Ishikawa (cell line): ENCODE measurements around the gene ONECUT1.

Experiments used
- CEBPB ChIP-seq: IDR thresholded peaks from 2 replicates; pipeline ENCODE4 v1.6.1; 2012
- CREB1 ChIP-seq: IDR thresholded peaks from 2 replicates; pipeline ENCODE4 v1.6.1; 2012; ENCODE audit warnings: low read depth
- EGR1 ChIP-seq: IDR thresholded peaks from 2 replicates; pipeline ENCODE4 v1.6.1; 2012
- EP300 ChIP-seq: IDR thresholded peaks from 2 replicates; pipeline ENCODE4 v1.6.1; 2012; ENCODE audit warnings: borderline replicate concordance
- FOXM1 ChIP-seq: IDR thresholded peaks from 2 replicates; pipeline ENCODE4 v1.6.1; 2012; ENCODE audit warnings: low read depth, borderline replicate concordance
- MAX ChIP-seq: IDR thresholded peaks from 2 replicates; pipeline ENCODE4 v1.6.1; 2012
- NFIC ChIP-seq: IDR thresholded peaks from 2 replicates; pipeline ENCODE4 v1.6.1; 2012
- RAD21 ChIP-seq: IDR thresholded peaks from 2 replicates; pipeline ENCODE4 v1.6.1; 2012; ENCODE audit warnings: low read depth
- REST ChIP-seq: IDR thresholded peaks from 2 replicates; pipeline ENCODE4 v1.6.1; 2012; ENCODE audit warnings: low read depth, mild to moderate bottlenecking
- TAF1 ChIP-seq: IDR thresholded peaks from 2 replicates; pipeline ENCODE4 v1.6.1; 2012; ENCODE audit warnings: low read depth, mild to moderate bottlenecking
- TCF12 ChIP-seq: IDR thresholded peaks from 2 replicates; pipeline ENCODE4 v1.6.1; 2012; ENCODE audit warnings: low read depth
- TEAD4 ChIP-seq: IDR thresholded peaks from 2 replicates; pipeline ENCODE4 v1.6.1; 2012
- USF1 ChIP-seq: IDR thresholded peaks from 2 replicates; pipeline ENCODE4 v1.6.1; 2012
- YY1 ChIP-seq: IDR thresholded peaks from 2 replicates; pipeline ENCODE4 v1.6.1; 2012; ENCODE audit warnings: low read depth
- ZBTB7A ChIP-seq: IDR thresholded peaks from 2 replicates; pipeline ENCODE4 v1.6.1; 2012; ENCODE audit warnings: low read depth

The ONECUT1 gene

DNA sequence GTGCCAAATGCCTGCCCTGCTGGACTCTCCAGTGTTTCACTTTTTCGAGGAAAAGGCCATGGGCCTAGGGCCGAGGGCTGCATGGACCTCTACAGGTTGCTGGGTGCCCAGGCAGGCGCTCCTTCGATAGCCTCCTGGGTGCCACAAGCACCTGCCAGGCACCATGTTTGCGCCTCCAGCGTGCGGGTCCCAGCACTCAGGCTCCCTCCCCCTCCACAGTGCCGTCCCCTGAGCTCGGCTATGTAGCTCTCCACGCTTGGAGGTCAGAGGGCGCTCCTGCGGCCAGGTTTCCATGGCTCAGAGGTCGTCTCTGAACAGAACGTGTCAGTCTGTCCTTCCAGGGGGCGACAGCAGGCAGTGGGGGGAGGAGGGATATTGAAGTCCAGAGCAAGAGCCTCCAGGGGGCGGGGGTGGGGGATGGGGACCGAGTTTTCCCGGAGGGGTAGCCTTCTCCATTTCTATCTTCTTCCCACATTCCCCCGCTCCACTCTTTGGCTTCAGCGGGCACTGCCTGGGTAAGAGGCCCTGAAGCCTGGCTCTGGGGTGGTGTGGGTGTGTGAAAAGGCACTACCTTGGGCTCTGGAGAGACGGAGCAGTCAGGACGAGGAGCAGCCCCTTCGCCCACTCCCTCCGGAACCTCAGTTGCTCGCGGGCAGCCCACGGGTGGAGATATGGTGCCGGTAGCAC lies 3.6 kb downstream of the ONECUT1 start:
- no peak for TF ChIP-seq TEAD4

- no peak for TF ChIP-seq NFIC
- TF ChIP-seq RAD21 = no peak
- TF ChIP-seq REST = no peak
- TF ChIP-seq TAF1 = no peak
- TF ChIP-seq ZBTB7A = no peak
- no peak for TF ChIP-seq CREB1
- no peak for TF ChIP-seq CEBPB
- TF ChIP-seq USF1 = no peak
- no peak for TF ChIP-seq TEAD4
- TF ChIP-seq EP300 = no peak
- no peak for TF ChIP-seq YY1
- no peak for TF ChIP-seq FOXM1
- TF ChIP-seq EGR1 = no peak
Measured at GRCh38 chr15:52785672-52786406, 4.3 kb downstream of the ONECUT1 start.

DNA sequence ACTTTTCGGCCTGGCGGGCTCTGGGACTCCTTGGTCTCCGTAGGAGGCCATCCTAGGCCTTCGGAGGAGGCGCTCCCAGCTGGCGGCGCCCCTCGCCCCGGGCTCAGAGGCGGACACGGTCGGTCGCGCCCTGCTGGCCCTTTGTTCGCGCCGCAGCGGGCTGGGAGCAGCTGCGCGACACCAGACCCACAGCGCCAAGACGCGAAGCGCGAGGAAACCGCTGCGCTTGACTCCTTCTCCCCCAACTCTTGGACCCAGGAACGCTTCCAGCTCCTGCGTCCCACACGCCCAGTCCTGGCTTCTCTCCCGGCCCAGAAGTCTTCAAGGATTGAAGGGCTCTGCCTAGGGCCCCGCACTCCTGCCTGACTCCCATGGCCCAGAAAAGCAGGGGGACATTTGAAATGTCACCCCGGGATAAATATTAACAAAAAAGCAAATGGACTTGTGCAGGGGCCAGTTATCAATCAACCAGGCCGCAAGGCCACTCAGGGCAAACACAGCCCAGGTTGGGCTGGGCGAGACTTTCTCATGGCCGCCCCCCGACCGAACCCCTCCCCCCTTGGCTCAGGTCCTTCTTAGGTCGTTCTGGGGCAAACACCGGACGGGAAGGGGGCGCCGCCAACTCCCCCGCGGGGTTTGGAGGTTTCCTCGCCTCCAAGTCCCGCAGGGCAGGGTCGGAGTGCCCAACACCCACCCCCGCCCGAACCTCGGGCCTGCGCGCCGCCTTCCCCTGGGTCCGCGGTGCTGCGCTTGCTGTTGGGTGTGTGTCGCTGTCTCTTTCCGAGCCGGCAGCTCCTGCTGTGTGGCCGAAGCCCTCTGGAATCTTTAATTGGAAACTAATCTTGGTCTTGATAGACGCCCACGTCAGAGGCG lies 5.1 kb downstream of the ONECUT1 start:
- no peak for TF ChIP-seq NFIC
- TF ChIP-seq RAD21 = no peak
- no peak for TF ChIP-seq EP300
- no peak for TF ChIP-seq ZBTB7A
- no peak for TF ChIP-seq FOXM1
- no peak for TF ChIP-seq CEBPB
- TF ChIP-seq TEAD4 = no peak
- no peak for TF ChIP-seq CREB1
- no peak for TF ChIP-seq TCF12
- no peak for TF ChIP-seq REST
- no peak for TF ChIP-seq TAF1
- no peak for TF ChIP-seq USF1
- TF ChIP-seq YY1 = no peak
- TF ChIP-seq MAX = no peak
- TF ChIP-seq EGR1 = no peak

GRCh38 chr15:52783929-52784798 lies 6.0 kb downstream of the ONECUT1 start:
- TF ChIP-seq EGR1 (no peak), RAD21 (peak; percentile 32; the same call in 1 of the 2 replicates)

GRCh38 chr15:52783191-52783829 lies 6.8 kb downstream of the ONECUT1 start:
- no peak for TF ChIP-seq EGR1
- no peak for TF ChIP-seq ZBTB7A
- TF ChIP-seq REST = peak; percentile 85
- TF ChIP-seq EP300 = no peak
- no peak for TF ChIP-seq CEBPB
